ENCODE results near the gene AGAP5.
A peak's percentile ranks its signal among the peaks of the same experiment; 100 is the strongest.
"Not testable (repeated sequence)": the region's sequence is repeated elsewhere in the genome, so short reads cannot be mapped to it uniquely, and the experiment has no call there.

Gene AGAP5

GRCh38 chr10:73729781-73730152 lies 31.9 kb upstream of the AGAP5 start:
- not testable (repeated sequence) for H3K9me3 Mint-ChIP-seq, H3K27me3 Mint-ChIP-seq
- DNase-seq, result peak; percentile 35
- peaks cover 15% of the 10 kb centered on the region for H3K4me1 Mint-ChIP-seq
- peak overlapping the region; percentile 99 for H3K27ac Mint-ChIP-seq
- peak; percentile 48 for ATAC-seq
- H3K4me3 Mint-ChIP-seq, result peak overlapping the region; percentile 99
- peaks cover 30% of the 10 kb centered on the region for H3K36me3 Mint-ChIP-seq (ENCODE audit: low read depth)

GRCh38 chr10:73723516-73723915 lies 25.6 kb upstream of the AGAP5 start:
- H3K9me3 Mint-ChIP-seq, result no peaks in the 10 kb centered on the region
- ATAC-seq, result no peak
- no peak overlapping the region for H3K27ac Mint-ChIP-seq
- H3K36me3 Mint-ChIP-seq (ENCODE audit: low read depth), result peaks cover 55% of the 10 kb centered on the region
- no peaks in the 10 kb centered on the region for H3K27me3 Mint-ChIP-seq
- H3K4me3 Mint-ChIP-seq, result no peak overlapping the region
- DNase-seq, result no peak
- peaks cover 2% of the 10 kb centered on the region for H3K4me1 Mint-ChIP-seq

- not testable (repeated sequence) for H3K4me3 Mint-ChIP-seq, H3K27ac Mint-ChIP-seq, DNase-seq, H3K27me3 Mint-ChIP-seq, H3K4me1 Mint-ChIP-seq, ATAC-seq, H3K9me3 Mint-ChIP-seq
- H3K36me3 Mint-ChIP-seq (ENCODE audit: low read depth), result peaks cover 58% of the 10 kb centered on the region
Measured at GRCh38 chr10:73720561-73720960, 22.7 kb upstream of the AGAP5 start.

- no peaks in the 10 kb centered on the region for H3K9me3 Mint-ChIP-seq
- no peak for ATAC-seq
- H3K27me3 Mint-ChIP-seq, result no peaks in the 10 kb centered on the region
- H3K4me1 Mint-ChIP-seq, result peaks cover 5% of the 10 kb centered on the region
- H3K36me3 Mint-ChIP-seq (ENCODE audit: low read depth), result peaks cover 57% of the 10 kb centered on the region
- H3K4me3 Mint-ChIP-seq, result no peak overlapping the region
- DNase-seq, result no peak
- peak overlapping the region; percentile 6 for H3K27ac Mint-ChIP-seq
Measured at GRCh38 chr10:73717556-73717955, 19.6 kb upstream of the AGAP5 start.

- Mint-ChIP-seq H3K27me3 (no peaks in the 10 kb centered on the region), H3K4me1 (peaks cover 5% of the 10 kb centered on the region), H3K36me3 (ENCODE audit: low read depth) (peaks cover 55% of the 10 kb centered on the region), H3K9me3 (no peaks in the 10 kb centered on the region), H3K27ac (no peak overlapping the region), H3K4me3 (no peak overlapping the region)
- ATAC-seq, result no peak
- DNase-seq, result no peak
Measured at GRCh38 chr10:73716251-73716650, 18.3 kb upstream of the AGAP5 start.

GRCh38 chr10:73715179-73716156 lies 17.6 kb upstream of the AGAP5 start:
- H3K9me3 Mint-ChIP-seq, H3K27me3 Mint-ChIP-seq, H3K4me3 Mint-ChIP-seq, H3K27ac Mint-ChIP-seq, ATAC-seq, H3K4me1 Mint-ChIP-seq, DNase-seq: not testable (repeated sequence)
- H3K36me3 Mint-ChIP-seq (ENCODE audit: low read depth), result peaks cover 47% of the 10 kb centered on the region

- not testable (repeated sequence) for DNase-seq, ATAC-seq, H3K4me1 Mint-ChIP-seq, H3K4me3 Mint-ChIP-seq, H3K27ac Mint-ChIP-seq, H3K9me3 Mint-ChIP-seq, H3K27me3 Mint-ChIP-seq
- H3K36me3 Mint-ChIP-seq (ENCODE audit: low read depth), result peaks cover 46% of the 10 kb centered on the region
Measured at GRCh38 chr10:73714483-73714882, 16.6 kb upstream of the AGAP5 start.

- ATAC-seq, H3K27ac Mint-ChIP-seq, H3K4me3 Mint-ChIP-seq, H3K4me1 Mint-ChIP-seq, DNase-seq, H3K27me3 Mint-ChIP-seq, H3K9me3 Mint-ChIP-seq: not testable (repeated sequence)
- peaks cover 43% of the 10 kb centered on the region for H3K36me3 Mint-ChIP-seq (ENCODE audit: low read depth)
Measured at GRCh38 chr10:73713912-73714311, 16.0 kb upstream of the AGAP5 start.

GRCh38 chr10:73711683-73712082 lies 13.8 kb upstream of the AGAP5 start:
- H3K27me3 Mint-ChIP-seq, H3K9me3 Mint-ChIP-seq, H3K4me3 Mint-ChIP-seq, H3K27ac Mint-ChIP-seq, DNase-seq, ATAC-seq: not testable (repeated sequence)
- Mint-ChIP-seq H3K4me1 (peaks cover 16% of the 10 kb centered on the region), H3K36me3 (ENCODE audit: low read depth) (peaks cover 27% of the 10 kb centered on the region)

- H3K36me3 Mint-ChIP-seq (ENCODE audit: low read depth), result peaks cover 24% of the 10 kb centered on the region
- H3K27me3 Mint-ChIP-seq, DNase-seq, H3K9me3 Mint-ChIP-seq, ATAC-seq, H3K4me3 Mint-ChIP-seq: not testable (repeated sequence)
- H3K27ac Mint-ChIP-seq, result peak overlapping the region; percentile 34
- peaks cover 25% of the 10 kb centered on the region for H3K4me1 Mint-ChIP-seq
Measured at GRCh38 chr10:73708122-73708521, 10.2 kb upstream of the AGAP5 start.

GRCh38 chr10:73707628-73708027 lies 9.7 kb upstream of the AGAP5 start:
- not testable (repeated sequence) for H3K27me3 Mint-ChIP-seq, H3K4me3 Mint-ChIP-seq, H3K9me3 Mint-ChIP-seq, ATAC-seq, DNase-seq
- Mint-ChIP-seq H3K4me1 (peaks cover 27% of the 10 kb centered on the region), H3K27ac (peak overlapping the region; percentile 46), H3K36me3 (ENCODE audit: low read depth) (peaks cover 24% of the 10 kb centered on the region)

GRCh38 chr10:73706488-73706887 lies 8.6 kb upstream of the AGAP5 start:
- ATAC-seq, H3K27ac Mint-ChIP-seq, H3K9me3 Mint-ChIP-seq, DNase-seq, H3K27me3 Mint-ChIP-seq, H3K4me3 Mint-ChIP-seq: not testable (repeated sequence)
- Mint-ChIP-seq H3K4me1 (peaks cover 30% of the 10 kb centered on the region), H3K36me3 (ENCODE audit: low read depth) (peaks cover 23% of the 10 kb centered on the region)

GRCh38 chr10:73705506-73706072 lies 7.7 kb upstream of the AGAP5 start:
- not testable (repeated sequence) for H3K27ac Mint-ChIP-seq, H3K9me3 Mint-ChIP-seq, H3K27me3 Mint-ChIP-seq, DNase-seq, ATAC-seq, H3K4me3 Mint-ChIP-seq
- Mint-ChIP-seq H3K36me3 (ENCODE audit: low read depth) (peaks cover 26% of the 10 kb centered on the region), H3K4me1 (peaks cover 30% of the 10 kb centered on the region)

GRCh38 chr10:73703924-73704323 lies 6.0 kb upstream of the AGAP5 start:
- H3K4me1 Mint-ChIP-seq, result peaks cover 30% of the 10 kb centered on the region
- DNase-seq, H3K27ac Mint-ChIP-seq, H3K27me3 Mint-ChIP-seq, H3K9me3 Mint-ChIP-seq, ATAC-seq, H3K4me3 Mint-ChIP-seq: not testable (repeated sequence)
- H3K36me3 Mint-ChIP-seq (ENCODE audit: low read depth), result peaks cover 25% of the 10 kb centered on the region

- not testable (repeated sequence) for DNase-seq, ATAC-seq, H3K27me3 Mint-ChIP-seq, H3K27ac Mint-ChIP-seq, H3K4me3 Mint-ChIP-seq, H3K9me3 Mint-ChIP-seq, H3K4me1 Mint-ChIP-seq
- H3K36me3 Mint-ChIP-seq (ENCODE audit: low read depth), result peaks cover 18% of the 10 kb centered on the region
Measured at GRCh38 chr10:73698819-73699218, 910 bp upstream of the AGAP5 start.

All from activated naive CD8-positive, alpha-beta T cell treated with anti-CD3 and anti-CD28 coated beads, Interleukin-2, amount 50 U/mL, for 24 hours (primary cell).